ENCODE results near the gene CPED1. TPM values are rescaled to one million over a fixed set of nuclear protein-coding genes. Genes with fewer than 3 reads are reported as not detected.

The CPED1 gene
- total RNA-seq, 1 donor from 2014 or later: 38.6 TPM

- Histone ChIP-seq H3K36me3 (no peaks in the 10 kb centered on the region), H3K27ac (no peak overlapping the region), H3K9me3 (no peaks in the 10 kb centered on the region), H3K27me3 (ENCODE audit: low read depth) (no peaks in the 10 kb centered on the region), H3K4me3 (no peak overlapping the region), H3K4me1 (no peaks in the 10 kb centered on the region)
- TF ChIP-seq CTCF (IDR thresholded peaks at IDR 0.05): no peak
- intact Hi-C loops (cut with DNase I): no loop called here
- DNase-seq: no peak
- no peak for ATAC-seq
Measured at GRCh38 chr7:121085922-121086321, 97.4 kb downstream of the CPED1 start.

GRCh38 chr7:121088870-121089269 is 100.4 kb downstream of the CPED1 start:
- H3K27me3 ChIP-seq (ENCODE audit: low read depth): no peaks in the 10 kb centered on the region
- H3K4me1 ChIP-seq: no peaks in the 10 kb centered on the region
- TF ChIP-seq CTCF (IDR thresholded peaks at IDR 0.05): no peak
- no peak for ATAC-seq
- intact Hi-C loops (cut with DNase I): no loop called here
- no peak for DNase-seq
- H3K9me3 ChIP-seq: no peaks in the 10 kb centered on the region
- no peaks in the 10 kb centered on the region for H3K36me3 ChIP-seq
- H3K27ac ChIP-seq: no peak overlapping the region
- no peak overlapping the region for H3K4me3 ChIP-seq

GRCh38 chr7:121094829-121095228 is 106.3 kb downstream of the CPED1 start:
- Histone ChIP-seq H3K4me1 (no peaks in the 10 kb centered on the region), H3K27me3 (ENCODE audit: low read depth) (no peaks in the 10 kb centered on the region), H3K9me3 (no peaks in the 10 kb centered on the region), H3K27ac (no peak overlapping the region), H3K4me3 (no peak overlapping the region), H3K36me3 (peaks cover 6% of the 10 kb centered on the region)
- TF ChIP-seq CTCF (IDR thresholded peaks at IDR 0.05): no peak
- ATAC-seq (no peak), DNase-seq (no peak)
- intact Hi-C loops (cut with DNase I): no loop called here

GRCh38 chr7:121097577-121097976 is 109.1 kb downstream of the CPED1 start:
- H3K27me3 ChIP-seq (ENCODE audit: low read depth): no peaks in the 10 kb centered on the region
- intact Hi-C loops (cut with DNase I): no loop called here
- DNase-seq (no peak), ATAC-seq (no peak)
- TF ChIP-seq CTCF (IDR thresholded peaks at IDR 0.05): no peak
- H3K4me3 ChIP-seq: no peak overlapping the region
- H3K27ac ChIP-seq: no peak overlapping the region
- no peaks in the 10 kb centered on the region for H3K4me1 ChIP-seq
- H3K36me3 ChIP-seq: peaks cover 8% of the 10 kb centered on the region
- no peaks in the 10 kb centered on the region for H3K9me3 ChIP-seq

GRCh38 chr7:121099572-121099971 is 111.1 kb downstream of the CPED1 start:
- intact Hi-C loops (cut with DNase I): no loop called here

More at GRCh38 chr7:121099572-121099971, 111.1 kb downstream of the CPED1 start:
- ATAC-seq (no peak), DNase-seq (no peak)
- TF ChIP-seq CTCF (IDR thresholded peaks at IDR 0.05): no peak
- H3K4me1 ChIP-seq: no peaks in the 10 kb centered on the region
- H3K36me3 ChIP-seq: peaks cover 8% of the 10 kb centered on the region
- H3K9me3 ChIP-seq: no peaks in the 10 kb centered on the region
- no peak overlapping the region for H3K27ac ChIP-seq
- H3K4me3 ChIP-seq: no peak overlapping the region
- H3K27me3 ChIP-seq (ENCODE audit: low read depth): no peaks in the 10 kb centered on the region
